ENCODE measurements around the gene TBC1D22B. TPM values are rescaled to one million over a fixed set of nuclear protein-coding genes. Genes with fewer than 3 reads are reported as not detected.

TBC1D22B gene
- polyA plus RNA-seq, 3 donors: 3.9 to 5.0 (median 4.9) TPM

DNA sequence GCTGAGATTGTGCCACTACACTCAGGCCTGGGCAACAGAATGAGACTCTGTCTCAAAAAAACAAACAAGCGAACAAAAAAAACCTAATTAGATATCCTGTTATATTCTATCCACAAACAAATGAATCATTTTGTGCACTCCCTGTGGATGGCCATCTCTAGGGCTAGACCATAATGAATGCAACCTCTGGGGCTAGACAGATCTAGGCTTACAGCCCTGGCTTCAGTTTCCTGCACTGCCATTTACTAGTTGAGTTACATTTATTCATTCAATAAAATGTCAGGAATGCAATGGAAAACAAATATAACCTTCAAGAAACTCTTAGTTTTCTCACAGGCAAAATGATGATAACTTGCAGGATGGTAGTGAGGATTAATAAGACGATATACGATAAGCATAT is 89.6 kb downstream of the TBC1D22B start:
- no peak overlapping the region for H3K4me2 ChIP-seq (replicated peaks; ENCODE audit: extremely low read depth, low read length, poor library complexity, severe bottlenecking)
- no peak overlapping the region for H3K27ac ChIP-seq (ENCODE audit: low read depth in 1 of 2, low read length in 2 of 2)
- Mint-ChIP-seq H3K27ac (no peak overlapping the region), H3K9me3 (peaks cover 0 to 4% (median 0%) of the 10 kb centered on the region in 7 donors), H3K4me3 (no peak overlapping the region), H3K27me3 (ENCODE audit: low read depth in 3 of 3) (peaks cover 2 to 13% (median 10%) of the 10 kb centered on the region in 3 donors), H3K36me3 (no peaks in the 10 kb centered on the region), H3K4me1 (no peaks in the 10 kb centered on the region)
- DNase-seq: no peak
- no peak overlapping the region for H3K9ac ChIP-seq (ENCODE audit: insufficient read depth, low read length, poor library complexity, severe bottlenecking)
- H2AFZ ChIP-seq (ENCODE audit: insufficient read depth, low read depth, low read length, poor library complexity, severe bottlenecking): no peak overlapping the region
- no peaks in the 10 kb centered on the region for H3K79me2 ChIP-seq (ENCODE audit: insufficient read depth, low read length)
- intact Hi-C loops (cut with micrococcal nuclease): no loop called here
- no peaks in the 10 kb centered on the region for H3K36me3 ChIP-seq (replicated peaks in 1 of 2; ENCODE audit: control insufficient read depth in 1 of 2, insufficient read depth in 2 of 2, low read length in 2 of 2)
- TF ChIP-seq, protein P1, sequence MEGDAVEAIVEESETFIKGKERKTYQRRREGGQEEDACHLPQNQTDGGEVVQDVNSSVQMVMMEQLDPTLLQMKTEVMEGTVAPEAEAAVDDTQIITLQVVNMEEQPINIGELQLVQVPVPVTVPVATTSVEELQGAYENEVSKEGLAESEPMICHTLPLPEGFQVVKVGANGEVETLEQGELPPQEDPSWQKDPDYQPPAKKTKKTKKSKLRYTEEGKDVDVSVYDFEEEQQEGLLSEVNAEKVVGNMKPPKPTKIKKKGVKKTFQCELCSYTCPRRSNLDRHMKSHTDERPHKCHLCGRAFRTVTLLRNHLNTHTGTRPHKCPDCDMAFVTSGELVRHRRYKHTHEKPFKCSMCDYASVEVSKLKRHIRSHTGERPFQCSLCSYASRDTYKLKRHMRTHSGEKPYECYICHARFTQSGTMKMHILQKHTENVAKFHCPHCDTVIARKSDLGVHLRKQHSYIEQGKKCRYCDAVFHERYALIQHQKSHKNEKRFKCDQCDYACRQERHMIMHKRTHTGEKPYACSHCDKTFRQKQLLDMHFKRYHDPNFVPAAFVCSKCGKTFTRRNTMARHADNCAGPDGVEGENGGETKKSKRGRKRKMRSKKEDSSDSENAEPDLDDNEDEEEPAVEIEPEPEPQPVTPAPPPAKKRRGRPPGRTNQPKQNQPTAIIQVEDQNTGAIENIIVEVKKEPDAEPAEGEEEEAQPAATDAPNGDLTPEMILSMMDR (IDR thresholded peaks at IDR 0.05): no peak
- WGBS (ENCODE audit: insufficient coverage): 75% methylated on average over 1 of the region's 3 CpGs
- no peak overlapping the region for H3K4me3 ChIP-seq (replicated peaks in 1 of 3; ENCODE audit: low read depth in 2 of 3, low read length in 3 of 3)
- no peaks in the 10 kb centered on the region for H4K20me1 ChIP-seq (ENCODE audit: insufficient read depth, low read length)
- no peaks in the 10 kb centered on the region for H3K4me1 ChIP-seq (ENCODE audit: control insufficient read depth in 1 of 2, insufficient read depth in 2 of 2, low read length in 2 of 2)
- no peaks in the 10 kb centered on the region for H3K9me3 ChIP-seq (replicated peaks in 1 of 2; ENCODE audit: control insufficient read depth in 1 of 2, insufficient read depth in 1 of 2, low read length in 2 of 2)
- peaks cover 0 to 3% of the 10 kb centered on the region in 2 donors for H3K27me3 ChIP-seq (ENCODE audit: control insufficient read depth in 2 of 2, insufficient read depth in 2 of 2, low read length in 2 of 2)

GRCh38 chr6:37347670-37348111 is 90.1 kb downstream of the TBC1D22B start:
- Mint-ChIP-seq H3K4me3 (no peak overlapping the region), H3K9me3 (peaks cover 0 to 4% (median 0%) of the 10 kb centered on the region in 7 donors), H3K4me1 (no peaks in the 10 kb centered on the region), H3K27ac (no peak overlapping the region), H3K27me3 (ENCODE audit: low read depth in 3 of 3) (peaks cover 2 to 14% (median 11%) of the 10 kb centered on the region in 3 donors), H3K36me3 (no peaks in the 10 kb centered on the region)
- H3K4me3 ChIP-seq (replicated peaks in 1 of 3; ENCODE audit: low read depth in 2 of 3, low read length in 3 of 3): no peak overlapping the region
- no peaks in the 10 kb centered on the region for H4K20me1 ChIP-seq (ENCODE audit: insufficient read depth, low read length)
- no peaks in the 10 kb centered on the region for H3K36me3 ChIP-seq (replicated peaks in 1 of 2; ENCODE audit: control insufficient read depth in 1 of 2, insufficient read depth in 2 of 2, low read length in 2 of 2)
- no peak overlapping the region for H2AFZ ChIP-seq (ENCODE audit: insufficient read depth, low read depth, low read length, poor library complexity, severe bottlenecking)
- no peak overlapping the region for H3K9ac ChIP-seq (ENCODE audit: insufficient read depth, low read length, poor library complexity, severe bottlenecking)
- H3K4me1 ChIP-seq (ENCODE audit: control insufficient read depth in 1 of 2, insufficient read depth in 2 of 2, low read length in 2 of 2): no peaks in the 10 kb centered on the region
- TF ChIP-seq, protein P1 (IDR thresholded peaks at IDR 0.05): no peak
- no peak overlapping the region for H3K27ac ChIP-seq (ENCODE audit: low read depth in 1 of 2, low read length in 2 of 2)
- H3K4me2 ChIP-seq (replicated peaks; ENCODE audit: extremely low read depth, low read length, poor library complexity, severe bottlenecking): no peak overlapping the region
- no peak for DNase-seq
- intact Hi-C loops (cut with micrococcal nuclease): no loop called here
- H3K9me3 ChIP-seq (replicated peaks in 1 of 2; ENCODE audit: control insufficient read depth in 1 of 2, insufficient read depth in 1 of 2, low read length in 2 of 2): no peaks in the 10 kb centered on the region
- H3K27me3 ChIP-seq (ENCODE audit: control insufficient read depth in 2 of 2, insufficient read depth in 2 of 2, low read length in 2 of 2): peaks cover 0 to 3% of the 10 kb centered on the region in 2 donors
- no peaks in the 10 kb centered on the region for H3K79me2 ChIP-seq (ENCODE audit: insufficient read depth, low read length)
- no CpG with 5 or more reads among the region's 4 CpGs for WGBS (ENCODE audit: insufficient coverage)
